NOMO-1 treated with DMSO at 0.1 percent for 48 hours (cell line): Measurements from ENCODE around the gene KCNG4.
"Not testable (repeated sequence)": the region's sequence is repeated elsewhere in the genome, so short reads cannot be mapped to it uniquely, and the experiment has no call there.

Experiments used
- DNase-seq: peaks from one replicate; lab custom pipeline; 2025; ENCODE audit not compliant: unreplicated experiment; lab: John Stamatoyannopoulos, UW

Gene KCNG4

DNA sequence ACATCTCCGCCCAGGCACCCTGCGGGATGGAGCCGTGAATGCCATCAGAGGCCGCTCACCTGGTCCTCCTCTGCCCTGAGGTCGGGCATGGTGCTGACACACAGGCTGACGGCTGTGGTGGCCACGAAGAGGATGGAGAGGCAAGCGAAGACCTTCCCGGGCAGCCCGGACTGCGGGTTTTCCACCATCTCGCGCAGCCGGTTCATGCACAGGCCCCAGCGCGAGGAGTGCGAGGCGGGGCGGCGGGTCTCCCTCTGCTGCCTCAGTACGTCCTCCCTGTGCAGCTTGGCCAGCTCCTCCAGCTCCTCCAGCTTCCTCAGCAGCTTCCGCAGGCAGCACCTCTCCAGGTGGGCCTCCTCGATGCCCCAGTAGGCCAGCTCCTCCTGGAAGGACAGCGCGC is 3.1 kb downstream of the KCNG4 start:
- no peak for DNase-seq

DNA sequence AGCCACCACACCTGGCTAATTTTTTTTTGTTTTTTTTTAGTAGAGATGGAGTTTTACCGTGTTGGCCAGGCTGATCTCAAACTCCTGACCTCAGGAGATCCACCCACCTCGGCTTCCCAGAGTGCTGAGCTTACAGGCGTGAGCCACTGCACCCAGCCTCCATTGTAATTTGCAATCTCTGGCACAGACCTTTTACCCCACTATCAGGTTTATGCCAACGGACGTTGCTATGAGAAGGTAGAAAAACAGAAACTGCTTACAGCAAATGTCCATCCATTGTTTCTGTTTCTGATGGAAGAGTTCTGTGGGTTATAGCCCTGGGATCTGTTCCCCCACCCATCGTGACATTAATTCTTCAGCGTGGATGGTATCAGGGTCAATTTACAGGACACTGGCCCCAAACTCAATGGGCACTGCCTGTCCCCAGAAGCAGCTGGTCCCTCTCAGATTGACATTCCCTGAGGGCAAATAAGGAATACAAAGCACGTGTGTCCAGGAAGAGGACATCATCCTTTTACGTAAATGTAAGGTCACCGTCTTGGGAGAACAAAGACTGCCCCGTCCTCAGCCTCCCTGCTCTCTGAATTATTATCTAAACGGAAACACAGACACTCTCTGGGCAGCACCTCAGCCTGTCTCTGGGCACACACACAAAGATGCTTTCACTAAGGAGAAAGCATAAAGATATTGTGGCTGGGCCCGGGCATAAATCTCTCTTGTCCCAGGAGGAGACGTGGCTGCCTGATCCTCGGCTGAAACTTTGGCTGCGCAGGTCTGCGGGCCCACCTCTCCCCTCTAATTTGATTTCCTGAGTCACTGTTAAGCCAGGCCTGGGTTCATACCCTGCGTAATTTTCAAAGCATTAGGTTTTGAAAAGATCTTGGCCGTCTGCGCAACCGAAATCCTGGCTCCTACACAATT is 5.2 kb downstream of the KCNG4 start:
- DNase-seq, result no peak

DNA sequence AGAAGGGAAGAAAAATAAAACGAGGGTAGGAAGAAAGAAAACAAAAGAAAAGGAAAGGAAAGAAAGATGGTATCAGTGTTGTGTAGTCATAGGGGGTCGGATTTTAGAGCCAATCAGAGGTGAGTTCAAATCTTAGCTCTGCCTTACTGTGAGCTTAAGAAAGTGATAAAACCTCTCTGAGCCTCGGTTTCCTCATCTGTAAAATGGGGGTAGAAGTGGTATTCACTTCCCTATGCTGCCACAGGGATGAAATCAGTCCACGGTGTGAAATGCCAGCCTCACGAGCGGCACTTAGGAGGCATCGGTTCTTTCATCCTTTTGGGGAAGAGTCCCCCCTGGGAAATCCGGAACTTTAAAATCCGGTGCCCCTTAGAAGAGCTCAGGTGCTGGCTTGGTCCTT is 6.1 kb downstream of the KCNG4 start:
- DNase-seq, result no peak

DNA sequence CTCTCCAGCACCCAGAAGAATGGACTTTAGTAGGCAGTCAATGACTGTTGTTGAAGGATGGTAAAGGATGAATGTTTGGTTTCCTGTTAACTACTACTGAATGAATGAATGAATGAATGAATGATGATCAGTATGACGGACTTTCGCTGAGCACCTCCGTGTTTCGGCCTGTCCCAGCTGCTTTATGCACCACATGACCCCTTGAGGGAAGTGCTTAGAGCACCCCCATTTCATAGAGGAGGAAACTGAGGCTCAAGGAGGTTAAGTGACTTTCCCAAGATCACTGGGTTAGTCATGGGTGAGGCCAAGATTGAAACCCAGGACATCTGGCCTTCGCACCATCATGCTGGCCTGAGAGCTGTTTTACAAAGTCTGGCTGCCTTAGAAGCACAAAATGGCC is 6.8 kb downstream of the KCNG4 start:
- no peak for DNase-seq

DNA sequence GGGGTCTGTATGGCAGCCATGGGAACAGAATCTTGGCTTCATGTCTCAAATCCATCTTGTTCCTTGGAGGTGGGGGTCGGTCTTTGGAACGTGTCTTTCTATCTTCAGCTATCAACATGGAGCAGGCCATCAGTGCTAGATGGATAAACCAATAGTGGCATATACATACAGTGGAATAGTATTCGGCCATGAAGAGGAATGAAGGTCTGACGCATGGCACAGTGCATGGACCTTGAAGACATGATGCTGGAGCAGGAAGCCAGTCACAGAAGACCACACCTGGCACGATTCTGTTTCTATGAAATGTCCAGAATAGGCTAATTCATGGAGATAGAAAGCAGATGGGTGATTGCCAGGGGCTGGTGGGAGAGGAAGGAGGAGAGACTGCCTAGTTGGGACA is 7.8 kb downstream of the KCNG4 start:
- DNase-seq, result no peak

DNA sequence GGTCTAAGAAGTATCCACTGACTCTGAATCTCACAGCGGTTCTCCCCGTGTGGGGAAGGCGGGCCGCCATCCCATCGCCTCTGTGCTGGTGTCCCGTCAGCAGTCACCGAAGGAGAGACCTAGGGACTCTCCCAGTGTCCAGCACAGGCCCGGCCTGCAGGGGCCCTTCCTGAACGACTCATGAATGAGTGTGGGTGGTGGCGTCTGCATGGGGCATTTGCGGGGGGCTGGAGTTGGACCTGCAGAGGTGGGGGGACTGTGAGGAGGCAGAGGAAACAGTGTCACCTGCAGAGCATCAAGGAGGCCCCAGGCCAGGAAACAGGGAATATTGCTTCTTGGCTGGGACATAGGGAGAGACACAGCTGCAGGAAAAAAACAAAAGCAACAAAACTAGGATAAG is 10.3 kb downstream of the KCNG4 start:
- no peak for DNase-seq

DNA sequence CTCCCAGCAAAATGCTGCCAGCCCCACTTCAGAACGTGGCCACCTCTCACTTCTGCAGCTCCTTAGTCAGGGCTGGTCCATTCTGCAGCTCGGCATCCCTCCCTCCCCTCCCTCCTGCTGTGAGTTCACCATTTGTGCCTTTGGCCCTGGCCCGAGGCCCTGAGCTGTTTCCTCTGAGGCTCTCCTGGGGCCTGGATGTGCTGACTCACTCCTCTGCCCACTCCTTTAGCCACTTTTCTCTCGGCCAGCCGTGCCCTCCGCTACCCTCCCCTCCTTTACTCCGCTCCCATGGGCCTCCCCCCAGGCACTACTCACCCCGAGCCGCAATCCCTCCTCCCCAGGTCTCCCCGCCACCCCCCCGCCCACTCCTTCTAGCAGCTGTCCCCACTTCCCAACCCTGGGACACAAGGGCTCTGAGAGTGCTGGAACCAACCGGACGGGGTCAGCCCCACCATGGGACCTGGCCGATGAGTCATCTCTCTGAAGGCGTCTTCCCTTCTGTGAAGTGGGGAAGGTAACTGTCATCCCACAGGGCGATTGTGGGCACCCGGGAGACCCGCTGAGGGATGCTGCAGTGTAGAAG is 11.5 kb downstream of the KCNG4 start:
- DNase-seq, result no peak

DNA sequence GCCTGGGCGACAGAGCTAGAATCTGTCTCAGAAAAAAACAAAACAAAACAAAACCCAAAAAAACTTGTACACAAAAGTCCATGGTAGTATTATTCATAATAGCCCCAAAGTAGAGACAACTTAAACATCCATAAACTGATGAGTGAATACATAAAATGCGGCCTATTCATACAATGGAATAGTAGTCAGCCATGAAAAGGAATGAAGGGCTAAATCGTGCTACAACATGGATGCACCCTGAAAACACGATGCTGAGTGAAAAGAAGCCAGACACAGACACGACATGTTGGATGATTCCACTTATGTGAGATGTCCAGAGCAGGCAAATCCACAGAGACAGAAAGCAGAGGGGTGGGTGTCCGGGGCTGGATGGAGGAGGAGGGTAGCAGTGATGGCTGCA is 12.3 kb downstream of the KCNG4 start:
- no peak for DNase-seq

DNA sequence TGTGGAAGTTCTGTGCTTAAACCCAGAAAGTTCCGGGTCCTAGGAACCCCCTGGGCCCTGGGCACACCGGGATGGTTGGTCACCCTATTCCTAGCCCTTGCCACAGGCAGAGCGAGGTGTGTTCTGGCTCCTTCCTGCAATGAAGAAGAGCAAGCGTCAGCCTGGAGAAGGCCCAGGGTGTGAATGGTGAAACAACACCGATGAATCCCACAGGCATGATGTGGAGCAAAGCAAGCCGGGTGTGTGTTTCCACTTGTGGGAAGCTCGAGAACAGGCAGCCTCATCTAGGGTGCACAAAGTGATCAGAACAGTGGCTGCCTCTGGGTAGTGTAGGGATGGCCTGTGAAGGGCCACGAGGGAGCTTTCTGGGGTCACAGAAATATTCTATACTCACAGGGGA is 13.8 kb downstream of the KCNG4 start:
- DNase-seq, result no peak

DNA sequence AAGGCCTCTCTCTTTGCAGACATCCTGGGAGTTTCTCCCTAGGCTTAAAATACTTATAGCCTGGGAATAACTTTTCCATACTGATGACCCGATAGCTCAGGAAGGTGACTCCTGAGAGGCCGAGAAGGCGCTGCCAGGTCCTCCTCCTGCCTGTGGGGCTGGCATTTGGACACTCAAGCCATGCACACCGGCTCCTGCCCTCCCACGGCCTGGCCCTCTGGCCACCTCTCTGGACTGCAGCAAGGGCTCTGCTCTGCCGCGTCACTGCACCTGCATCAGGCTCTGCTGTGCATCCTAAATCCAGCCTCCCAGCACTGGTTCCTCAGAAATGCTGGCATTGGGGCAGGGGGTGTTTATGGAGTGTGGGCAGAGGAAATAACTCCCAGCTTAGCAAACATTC is 14.2 kb downstream of the KCNG4 start:
- no peak for DNase-seq

DNA sequence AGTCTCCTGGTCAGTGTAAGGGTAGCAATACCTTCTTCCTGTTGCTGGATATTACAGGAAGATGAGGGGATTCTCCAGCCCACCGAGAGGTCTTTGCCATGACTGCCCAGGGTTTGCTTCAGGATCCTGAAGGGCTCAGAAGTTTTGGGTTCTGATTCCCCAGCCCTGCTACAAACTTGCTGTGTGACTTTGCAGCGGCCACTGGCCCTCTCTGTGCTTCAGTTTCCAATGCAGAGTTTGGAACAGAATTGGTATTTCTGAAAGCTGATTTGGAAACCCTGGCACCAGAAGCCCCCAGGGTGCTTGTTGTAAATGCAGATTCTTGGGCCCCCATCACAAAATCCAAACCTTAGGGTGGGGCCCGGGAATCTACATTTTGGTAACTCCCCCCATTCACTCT is 14.7 kb downstream of the KCNG4 start:
- DNase-seq, result no peak

DNA sequence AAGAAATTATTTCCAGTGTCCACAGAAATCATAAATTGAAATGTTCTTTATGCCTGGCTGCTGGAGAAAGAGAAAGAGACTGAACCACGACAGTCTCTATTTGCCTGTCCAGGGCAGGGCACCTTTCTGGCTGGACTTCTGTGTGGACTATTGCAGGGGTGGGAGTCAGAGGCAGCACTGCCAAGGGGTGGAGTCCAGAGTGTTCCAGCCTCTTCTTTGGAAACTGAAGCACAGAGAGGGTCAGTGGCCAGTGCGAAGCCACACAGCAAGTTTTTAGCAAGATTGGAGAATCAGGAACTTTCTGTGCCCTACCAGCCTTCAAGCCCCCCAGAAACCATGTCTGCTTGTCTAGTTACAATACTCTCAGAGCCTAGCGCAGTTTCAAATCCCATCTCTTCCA is 15.3 kb downstream of the KCNG4 start:
- no peak for DNase-seq

DNA sequence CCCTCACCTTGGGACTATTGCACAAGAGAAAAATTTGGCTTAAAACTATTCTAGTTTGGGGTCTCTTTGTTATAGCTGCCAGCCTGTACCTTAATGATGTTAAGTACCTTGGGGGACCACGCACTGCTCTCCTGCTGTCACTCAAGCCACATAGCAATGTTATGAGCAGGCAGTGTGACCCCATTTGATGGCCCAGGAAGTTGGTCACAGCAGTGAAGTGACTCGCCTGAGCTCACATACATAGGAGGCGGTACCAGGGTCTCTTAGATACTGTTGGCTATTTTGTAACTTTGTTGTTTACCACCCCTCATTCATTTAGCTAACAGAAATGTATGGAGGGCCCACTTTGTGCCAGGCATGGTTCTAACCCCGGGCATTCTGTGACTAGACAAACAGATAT is 16.4 kb downstream of the KCNG4 start:
- DNase-seq, result no peak

DNA sequence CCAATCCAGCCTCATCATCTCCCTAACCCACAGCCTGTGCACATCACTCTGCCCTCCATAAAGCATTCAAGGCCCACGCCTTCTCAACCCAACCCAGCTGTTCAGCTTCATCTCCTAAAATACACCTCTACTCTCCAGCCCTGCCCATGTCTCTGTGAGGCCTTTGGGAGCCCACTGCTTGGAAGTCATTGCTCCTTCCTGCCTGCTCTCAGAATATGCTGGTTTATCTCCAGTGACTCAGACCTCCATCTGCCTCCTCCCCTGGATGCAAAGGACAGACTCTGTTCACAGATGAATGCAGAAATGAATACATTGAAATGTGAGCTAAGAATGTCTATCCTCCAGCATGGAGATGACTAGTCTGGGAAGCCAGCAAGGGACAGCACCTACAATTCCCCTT is 19.0 kb downstream of the KCNG4 start:
- DNase-seq, result no peak

DNA sequence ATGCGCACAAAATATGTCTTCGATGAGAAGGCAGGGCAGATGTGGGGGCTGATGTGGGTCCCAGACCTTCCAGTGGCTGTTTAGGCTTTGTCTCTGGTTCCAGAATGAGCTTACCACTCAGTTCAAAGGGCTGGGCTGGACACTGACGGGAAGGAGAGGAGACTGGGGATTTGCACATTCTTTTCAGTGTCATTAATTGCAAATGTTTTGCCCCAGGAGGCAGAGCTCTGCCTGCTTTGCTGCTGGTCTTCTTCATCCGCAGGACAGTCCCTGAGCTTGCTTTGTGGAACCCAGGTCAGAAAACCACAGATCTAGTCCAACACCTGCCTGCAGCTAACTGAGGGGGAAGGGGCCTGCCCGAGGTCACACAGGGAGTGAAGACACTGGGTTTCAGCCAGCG is 20.9 kb downstream of the KCNG4 start:
- no peak for DNase-seq

DNA sequence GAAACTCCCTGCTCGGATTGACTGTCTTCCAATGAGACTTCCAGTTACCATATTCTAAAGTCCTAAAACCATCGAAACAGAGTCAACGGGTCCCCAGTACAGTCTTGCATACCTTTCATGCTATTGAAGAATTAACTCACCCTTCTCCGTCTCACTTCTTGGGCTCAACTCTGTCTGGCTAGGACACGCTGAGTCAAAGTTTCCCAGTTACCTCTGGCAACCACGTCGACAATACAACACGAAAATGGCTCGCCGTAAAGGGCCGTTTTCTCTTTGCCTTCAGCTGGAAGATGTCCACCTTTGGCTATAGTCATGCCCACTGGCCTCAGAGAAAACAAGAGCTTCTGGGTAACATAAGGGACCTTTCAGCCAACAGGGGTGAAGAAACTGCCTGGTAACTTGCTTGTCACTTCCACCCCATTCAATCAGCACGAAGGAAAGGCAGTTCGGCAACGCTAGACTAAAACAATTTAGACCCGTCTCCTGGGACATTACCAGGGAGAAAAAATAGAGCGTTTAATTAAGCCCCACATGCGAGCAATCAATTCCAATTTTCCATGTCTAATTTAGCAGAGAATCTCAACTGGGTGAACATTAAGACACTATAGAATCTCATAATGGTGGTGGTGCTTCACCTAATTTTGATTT is 21.5 kb downstream of the KCNG4 start:
- DNase-seq, result no peak

DNA sequence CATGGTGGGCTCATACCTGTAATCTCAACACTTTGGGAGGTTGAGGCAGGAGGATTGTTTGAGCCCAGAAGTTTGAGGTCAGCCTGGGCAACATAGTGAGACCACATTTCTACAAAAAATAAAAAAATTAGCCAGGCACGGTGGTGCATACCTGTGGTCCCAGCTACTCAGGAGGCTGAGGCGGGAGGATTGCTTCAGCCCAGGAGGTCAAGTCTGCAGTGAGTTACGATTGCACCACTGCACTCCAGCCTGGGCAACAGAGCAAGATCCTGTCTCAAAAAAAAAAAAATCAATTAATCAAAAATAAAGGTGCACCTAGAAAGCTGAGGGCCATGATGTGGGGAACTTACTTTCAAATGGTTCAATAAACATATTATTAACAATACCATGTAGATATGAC is 23.7 kb downstream of the KCNG4 start:
- DNase-seq, result not testable (repeated sequence)

DNA sequence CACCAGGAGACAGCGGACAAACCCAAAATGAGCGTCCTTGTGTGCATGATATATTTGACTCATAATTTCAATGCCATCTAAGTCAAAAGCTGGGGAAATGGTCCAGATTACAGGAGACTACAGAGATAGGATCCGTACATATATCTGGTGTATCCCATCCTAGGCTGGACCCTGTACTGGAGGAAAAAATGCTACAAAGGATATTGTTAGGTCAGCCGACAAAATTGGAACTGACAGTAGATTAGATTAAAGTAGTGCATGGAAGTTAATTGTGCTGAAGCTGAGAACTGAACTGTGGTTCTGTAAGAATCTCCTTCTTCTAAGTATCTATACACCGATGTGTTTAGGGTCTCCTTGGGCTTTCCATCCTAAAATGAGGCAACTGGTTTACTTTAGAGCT is 24.3 kb downstream of the KCNG4 start:
- DNase-seq, result no peak

DNA sequence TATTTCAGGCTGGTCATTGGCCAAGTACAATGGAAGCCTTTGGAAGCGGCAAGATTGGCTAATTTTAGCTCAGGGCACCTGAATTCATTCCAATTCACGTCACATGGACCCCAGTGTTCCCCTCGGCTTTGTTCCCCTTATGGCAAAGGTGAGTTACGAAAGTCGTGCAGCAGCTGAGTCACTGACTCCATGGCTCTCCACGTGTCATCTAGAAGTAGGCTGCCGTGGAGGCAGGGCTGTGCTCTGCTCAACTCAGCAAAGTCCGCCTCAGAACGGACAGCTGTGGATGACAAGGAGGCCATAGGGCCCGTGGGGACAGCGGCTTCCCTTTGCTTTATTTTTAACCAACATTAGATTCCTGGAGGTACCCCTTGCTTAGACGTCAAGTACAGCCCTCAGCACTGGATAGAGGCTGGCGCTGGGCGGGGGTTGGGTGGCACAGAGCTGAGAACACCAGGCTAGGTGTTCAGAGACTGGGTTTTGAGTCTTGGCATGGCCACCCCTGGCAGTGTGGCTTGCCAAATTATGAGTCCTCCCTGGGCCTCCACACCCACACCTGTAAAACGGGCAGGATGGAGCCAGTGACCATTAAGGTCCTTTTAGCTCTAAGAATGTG is 25.3 kb downstream of the KCNG4 start:
- peak; percentile 30 for DNase-seq

DNA sequence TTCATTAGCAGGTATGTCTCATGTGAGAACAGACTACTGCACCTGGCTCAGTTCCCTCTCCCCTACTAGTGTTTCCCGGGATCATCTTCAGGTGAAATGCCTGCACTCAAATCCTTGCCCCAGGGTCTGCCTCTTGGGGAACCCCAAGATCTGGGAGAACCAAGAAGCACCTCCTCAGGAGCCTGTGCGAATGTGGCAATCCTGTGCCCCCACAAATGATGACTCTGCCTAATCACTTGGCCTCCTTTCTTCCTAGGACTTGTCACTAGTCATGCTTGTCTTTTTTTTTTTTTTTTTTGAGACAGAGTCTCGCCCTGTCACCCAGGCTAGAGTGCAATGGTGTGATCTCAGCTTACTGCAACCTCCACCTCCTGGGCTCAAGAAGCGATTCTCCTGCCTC is 27.2 kb downstream of the KCNG4 start:
- no peak for DNase-seq

DNA sequence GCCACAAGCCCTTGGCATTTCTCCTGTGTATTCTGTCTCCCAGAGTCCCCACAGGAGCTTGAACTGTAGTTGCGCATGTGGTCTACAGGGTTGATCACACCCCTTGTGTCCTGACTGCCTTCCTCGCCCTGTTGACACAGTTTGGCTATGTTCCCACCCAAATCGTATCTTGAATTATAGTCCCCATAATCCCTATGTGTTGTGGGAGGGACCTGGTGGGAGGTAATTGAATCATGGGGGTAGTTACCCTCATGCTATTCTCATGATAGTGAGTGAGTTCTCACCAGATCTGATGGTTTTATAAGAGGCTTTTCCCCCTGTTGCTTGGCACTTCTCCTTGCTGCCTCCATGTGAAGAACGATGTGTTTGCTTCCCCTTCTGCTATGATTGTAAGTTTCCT is 27.7 kb downstream of the KCNG4 start:
- DNase-seq, result no peak

DNA sequence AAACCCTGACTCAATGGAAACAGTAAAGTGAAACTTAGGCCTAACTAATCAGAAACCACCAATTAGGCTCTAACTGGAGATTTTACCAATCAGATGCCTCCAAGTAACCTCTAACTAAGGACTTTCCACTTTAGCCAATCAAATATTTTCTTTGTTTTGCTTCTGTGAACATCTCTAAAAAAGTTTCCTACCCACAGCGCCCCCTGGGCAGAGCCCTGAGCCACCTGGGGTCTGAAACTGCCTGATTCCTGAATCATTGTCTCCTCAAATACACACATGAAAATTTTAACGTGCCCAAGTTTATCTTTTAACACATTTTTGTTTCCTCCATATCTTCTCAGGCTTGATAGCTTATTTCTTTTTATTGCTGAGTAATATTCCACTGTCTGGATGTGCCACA is 29.8 kb downstream of the KCNG4 start:
- DNase-seq, result no peak
